HTERT RPE-1 (cell line): ENCODE data around the gene SEMA3C.

Source experiments
- in situ Hi-C: fragments of 300-500 bp; cut with MboI; formaldehyde crosslinking; loops from 4 replicates; pipeline ENCODE4 v1.14.3; 2020; ENCODE audit warnings: low sequenced_read_pairs

Gene SEMA3C

GRCh38 chr7:80829527-80829926, 89.3 kb downstream of the SEMA3C start:
- in situ Hi-C loops = no loop called here

- in situ Hi-C loops = no loop called here
These were observed 91.6 kb downstream of the SEMA3C start for GRCh38 chr7:80827239-80827633.

GRCh38 chr7:80826520-80827238, 92.2 kb downstream of the SEMA3C start:
- in situ Hi-C loops = no loop called here

- in situ Hi-C loops = no loop called here
These were observed 93.4 kb downstream of the SEMA3C start for GRCh38 chr7:80825499-80825898.

GRCh38 chr7:80824253-80824652, 94.6 kb downstream of the SEMA3C start:
- in situ Hi-C loops = no loop called here

GRCh38 chr7:80823057-80823456, 95.8 kb downstream of the SEMA3C start:
- in situ Hi-C loops = no loop called here

- in situ Hi-C loops = no loop called here
These were observed 97.0 kb downstream of the SEMA3C start for GRCh38 chr7:80821771-80822319.

GRCh38 chr7:80819503-80819902, 99.3 kb downstream of the SEMA3C start:
- in situ Hi-C loops = no loop called here

- in situ Hi-C loops = no loop called here
These were observed 100.7 kb downstream of the SEMA3C start for GRCh38 chr7:80818181-80818580.

GRCh38 chr7:80816806-80817205, 102.0 kb downstream of the SEMA3C start:
- in situ Hi-C loops = no loop called here

- in situ Hi-C loops = no loop called here
These were observed 103.1 kb downstream of the SEMA3C start for GRCh38 chr7:80815733-80816132.

- in situ Hi-C loops = no loop called here
These were observed 109.3 kb downstream of the SEMA3C start for GRCh38 chr7:80809545-80809944.

- in situ Hi-C loops = no loop called here
These were observed 111.5 kb downstream of the SEMA3C start for GRCh38 chr7:80807166-80807900.

- in situ Hi-C loops = no loop called here
These were observed 112.2 kb downstream of the SEMA3C start for GRCh38 chr7:80806663-80807062.

GRCh38 chr7:80804589-80804988, 114.3 kb downstream of the SEMA3C start:
- in situ Hi-C loops = no loop called here

- in situ Hi-C loops = no loop called here
These were observed 116.3 kb downstream of the SEMA3C start for GRCh38 chr7:80802527-80802926.

GRCh38 chr7:80794631-80795573, 123.9 kb downstream of the SEMA3C start:
- in situ Hi-C loops = no loop called here

- in situ Hi-C loops = no loop called here
These were observed 127.3 kb downstream of the SEMA3C start for GRCh38 chr7:80791509-80791929.

GRCh38 chr7:80790877-80791276, 128.0 kb downstream of the SEMA3C start:
- in situ Hi-C loops = no loop called here

- in situ Hi-C loops = no loop called here
These were observed 131.1 kb downstream of the SEMA3C start for GRCh38 chr7:80787721-80788120.

- in situ Hi-C loops = no loop called here
These were observed 132.8 kb downstream of the SEMA3C start for GRCh38 chr7:80785961-80786536.
